Mammary epithelial cell (primary cell): ENCODE data around the gene KLF11.

Source experiments
- CTCF ChIP-seq, 2 donors: IDR thresholded peaks in 1 of 2; conservative IDR thresholded peaks in 1 of 2; 2 replicates each; pipeline ENCODE4 v1.5.1; 2011 to 2012; ENCODE audit warnings: inconsistent platforms in 2 of 2, low read length in 2 of 2, mild to moderate bottlenecking in 2 of 2, control low read depth in 1 of 2, low read depth in 1 of 2; ENCODE audit not compliant: insufficient read depth in 1 of 2; ENCODE audit errors: extremely low read depth in 1 of 2
- EZH2 ChIP-seq: IDR thresholded peaks from 2 replicates; pipeline ENCODE4 v1.6.1; 2012; ENCODE audit warnings: low read length, inconsistent platforms, borderline replicate concordance

- TF ChIP-seq CTCF (conservative IDR thresholded peaks at IDR 0.05 in 1 of 2, IDR thresholded peaks at IDR 0.05 in 1 of 2; ENCODE audit: extremely low read depth in 1 of 2, insufficient read depth in 1 of 2, low read depth in 1 of 2, low read length in 2 of 2) (no peak), EZH2 (no peak)
Observed at GRCh38 chr2:10017313-10017941, 25.9 kb upstream of the KLF11 start.
